Measurements from ENCODE around the gene WNT3A. TPM values are rescaled to one million over a fixed set of nuclear protein-coding genes. Genes with fewer than 3 reads are reported as not detected.
A peak's percentile ranks its signal among the peaks of the same experiment; 100 is the strongest.
"Not testable (repeated sequence)": the region's sequence is repeated elsewhere in the genome, so short reads cannot be mapped to it uniquely, and the experiment has no call there.

Gene WNT3A
- total and polyA plus RNA-seq, 9 donors, result not detected

DNA sequence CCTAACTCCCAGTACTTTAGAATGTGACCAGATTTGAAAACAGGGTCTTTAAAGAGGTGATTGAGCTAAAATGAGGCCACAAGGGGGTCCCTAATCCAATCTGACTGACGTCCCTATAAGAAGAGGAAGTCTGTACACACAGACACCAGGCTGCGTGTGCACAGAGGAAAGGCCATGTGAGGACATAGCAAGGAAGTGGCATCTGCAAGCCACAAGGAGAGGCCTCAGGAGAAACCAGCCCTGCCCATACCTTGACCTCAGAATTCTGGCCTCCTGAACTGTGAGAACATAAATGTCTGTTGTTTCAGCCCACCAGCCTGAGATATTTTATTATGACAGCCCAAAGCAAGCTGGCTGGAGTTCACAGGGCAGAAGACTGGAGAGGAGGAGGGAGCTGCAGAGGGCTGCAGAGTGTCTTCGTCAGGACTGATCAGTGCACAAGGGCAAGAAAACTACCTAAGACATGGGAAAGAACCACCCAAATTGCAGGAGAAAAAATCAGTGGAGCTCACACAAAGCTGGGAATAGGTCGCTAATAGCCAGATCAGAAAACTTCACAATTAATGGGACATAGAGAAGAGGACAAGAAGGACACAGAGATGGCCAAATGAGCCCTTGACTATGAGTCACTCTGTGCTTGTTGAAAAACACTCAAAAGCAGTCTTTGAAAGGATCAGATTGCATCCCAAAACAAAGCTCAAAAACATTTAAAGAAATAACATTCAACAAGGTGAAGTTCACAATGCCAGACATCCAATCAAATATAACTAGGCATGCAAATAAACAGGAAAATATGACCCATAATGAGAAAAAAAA is 44.9 kb upstream of the WNT3A start:
- Histone ChIP-seq H3K27ac (no peak overlapping the region), H3K9me3 (no peaks in the 10 kb centered on the region), H3K4me1 (ENCODE audit: insufficient read depth) (no peaks in the 10 kb centered on the region), H3K36me3 (no peaks in the 10 kb centered on the region), H3K27me3 (no peaks in the 10 kb centered on the region), H3K4me3 (no peak overlapping the region)
- intact Hi-C loops (cut with DNase I), result no loop called here
- DNase-seq, result no peak
- TF ChIP-seq, protein P1, sequence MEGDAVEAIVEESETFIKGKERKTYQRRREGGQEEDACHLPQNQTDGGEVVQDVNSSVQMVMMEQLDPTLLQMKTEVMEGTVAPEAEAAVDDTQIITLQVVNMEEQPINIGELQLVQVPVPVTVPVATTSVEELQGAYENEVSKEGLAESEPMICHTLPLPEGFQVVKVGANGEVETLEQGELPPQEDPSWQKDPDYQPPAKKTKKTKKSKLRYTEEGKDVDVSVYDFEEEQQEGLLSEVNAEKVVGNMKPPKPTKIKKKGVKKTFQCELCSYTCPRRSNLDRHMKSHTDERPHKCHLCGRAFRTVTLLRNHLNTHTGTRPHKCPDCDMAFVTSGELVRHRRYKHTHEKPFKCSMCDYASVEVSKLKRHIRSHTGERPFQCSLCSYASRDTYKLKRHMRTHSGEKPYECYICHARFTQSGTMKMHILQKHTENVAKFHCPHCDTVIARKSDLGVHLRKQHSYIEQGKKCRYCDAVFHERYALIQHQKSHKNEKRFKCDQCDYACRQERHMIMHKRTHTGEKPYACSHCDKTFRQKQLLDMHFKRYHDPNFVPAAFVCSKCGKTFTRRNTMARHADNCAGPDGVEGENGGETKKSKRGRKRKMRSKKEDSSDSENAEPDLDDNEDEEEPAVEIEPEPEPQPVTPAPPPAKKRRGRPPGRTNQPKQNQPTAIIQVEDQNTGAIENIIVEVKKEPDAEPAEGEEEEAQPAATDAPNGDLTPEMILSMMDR (IDR thresholded peaks at IDR 0.05), result no peak
- TF ChIP-seq EP300 (IDR thresholded peaks at IDR 0.05), result no peak
- TF ChIP-seq POLR2A (IDR thresholded peaks at IDR 0.05), result no peak
- WGBS, 3 donors, result 33 to 44% (median 43%) methylated on average over 4 of the region's 4 CpGs

DNA sequence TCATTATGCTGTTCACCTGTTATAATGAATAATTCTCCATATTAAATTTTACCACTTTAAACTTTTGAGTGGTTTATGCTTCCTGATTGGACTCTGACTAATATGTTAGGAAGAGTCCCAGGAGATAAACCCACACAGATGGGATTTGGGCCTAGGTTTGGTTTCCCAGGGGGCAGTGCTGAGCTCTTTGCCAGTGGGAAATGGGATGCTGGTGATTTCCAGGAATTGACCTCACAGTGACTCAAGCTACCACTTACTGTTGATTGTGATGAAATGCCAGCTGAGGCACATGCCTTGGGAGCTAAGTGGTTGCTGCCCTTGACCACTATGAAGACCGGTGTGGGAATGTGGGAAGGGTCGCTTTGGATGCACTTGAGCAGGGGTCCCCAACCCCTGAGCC is 40.1 kb upstream of the WNT3A start:
- intact Hi-C loops (cut with DNase I); H3K27ac ChIP-seq; DNase-seq; H3K36me3 ChIP-seq; H3K4me3 ChIP-seq; H3K9me3 ChIP-seq; H3K27me3 ChIP-seq; H3K4me1 ChIP-seq (ENCODE audit: insufficient read depth): not testable (repeated sequence)
- 50 to 98% (median 88%) methylated on average over 2 of the region's 2 CpGs for WGBS, 3 donors

DNA sequence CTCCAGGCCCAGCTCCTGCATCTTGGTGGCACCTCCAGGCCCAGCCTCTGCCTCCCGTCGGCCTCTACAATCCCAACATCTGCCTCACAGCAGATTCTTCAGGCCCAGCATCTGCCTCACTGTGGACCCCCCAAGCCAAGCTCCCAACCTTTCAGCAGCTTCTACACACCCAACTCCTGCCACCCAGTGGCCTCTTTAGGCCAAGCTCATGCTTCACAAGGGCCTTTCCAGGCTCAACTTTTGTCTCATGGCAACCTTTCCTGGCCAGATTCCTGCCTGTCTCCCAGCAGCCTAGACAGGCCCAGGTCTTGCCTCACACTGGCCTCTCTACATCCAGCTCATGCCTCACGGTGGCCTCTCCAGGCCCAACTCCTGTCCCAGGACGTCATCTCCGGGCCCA is 39.0 kb upstream of the WNT3A start:
- H3K4me3 ChIP-seq; H3K27me3 ChIP-seq; DNase-seq; H3K27ac ChIP-seq; H3K4me1 ChIP-seq (ENCODE audit: insufficient read depth); H3K9me3 ChIP-seq; H3K36me3 ChIP-seq; intact Hi-C loops (cut with DNase I): not testable (repeated sequence)
- 88 to 96% (median 94%) methylated on average over 3 to 5 of the region's 5 CpGs for WGBS, 3 donors

DNA sequence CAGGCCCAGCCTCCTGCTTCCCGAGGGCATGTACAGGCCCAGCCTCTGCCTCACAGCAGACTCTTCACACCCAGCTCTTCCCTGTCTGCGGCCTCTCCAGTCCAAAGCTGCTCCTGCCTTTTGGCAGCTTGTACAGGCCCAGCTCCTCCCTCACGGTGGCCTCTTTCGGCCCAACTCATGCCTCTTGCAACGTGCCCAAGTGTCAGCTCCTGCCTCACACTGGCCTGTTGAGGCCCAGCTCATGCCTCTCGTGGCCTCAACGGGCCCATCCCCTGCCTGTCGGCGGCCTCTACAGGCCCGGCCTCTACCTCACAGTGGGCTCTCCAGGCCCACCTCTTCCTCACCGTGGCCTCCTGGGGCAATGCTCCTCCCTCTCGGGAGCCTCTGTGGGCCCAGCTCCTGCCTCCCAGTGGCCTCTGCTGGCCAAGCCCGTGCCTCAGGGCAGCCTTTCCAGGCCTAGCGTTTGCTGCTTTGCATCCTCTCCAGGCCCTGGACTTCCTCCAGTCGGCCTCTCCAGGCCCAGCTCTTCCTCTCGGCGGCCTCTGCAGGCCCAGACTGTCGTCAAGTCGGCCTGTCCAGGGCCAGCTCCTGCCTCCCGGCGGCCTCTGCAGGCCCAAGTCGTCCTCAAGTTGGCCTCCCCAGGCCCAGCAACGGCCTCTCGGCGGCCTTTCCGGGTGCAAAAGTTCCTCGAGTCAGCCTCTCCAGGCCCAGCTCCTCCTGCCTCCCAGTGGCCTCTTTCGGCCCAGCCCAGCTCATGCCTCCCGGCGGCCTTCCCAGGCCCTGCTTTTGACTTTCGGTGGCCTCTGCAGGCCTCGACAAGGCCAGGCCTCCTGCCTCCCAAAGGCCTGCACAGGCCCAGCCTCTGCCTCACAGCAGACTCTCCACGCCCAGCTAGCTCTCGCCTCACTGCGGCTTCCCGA is 36.5 kb upstream of the WNT3A start:
- H3K9me3 ChIP-seq; H3K27ac ChIP-seq; H3K36me3 ChIP-seq; H3K4me1 ChIP-seq (ENCODE audit: insufficient read depth); DNase-seq; H3K4me3 ChIP-seq; H3K27me3 ChIP-seq; intact Hi-C loops (cut with DNase I): not testable (repeated sequence)
- 86 to 87% (median 86%) methylated on average over 36 of the region's 36 CpGs for WGBS, 3 donors

DNA sequence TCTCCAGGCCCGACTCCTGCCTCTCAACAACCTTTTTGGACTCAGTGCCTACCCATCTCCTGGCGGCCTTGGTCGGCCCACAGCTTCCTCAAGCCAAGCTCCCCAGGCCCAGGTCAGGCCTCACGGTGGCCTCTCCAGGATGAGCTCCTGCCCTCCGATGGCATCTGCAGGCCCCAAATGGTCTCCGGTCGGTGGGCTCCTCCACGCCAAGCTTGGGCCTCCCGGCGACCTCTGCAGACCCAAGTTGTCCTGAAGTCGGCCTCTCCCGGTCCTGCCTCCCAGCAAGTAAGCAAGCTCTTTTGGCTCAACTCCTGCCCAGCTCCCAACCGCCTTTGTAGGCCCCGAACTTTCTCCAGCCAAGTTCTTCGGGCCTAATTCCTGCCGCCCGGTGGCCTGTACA is 35.6 kb upstream of the WNT3A start:
- H3K9me3 ChIP-seq; H3K4me3 ChIP-seq; H3K36me3 ChIP-seq; H3K4me1 ChIP-seq (ENCODE audit: insufficient read depth); H3K27me3 ChIP-seq; intact Hi-C loops (cut with DNase I); DNase-seq; H3K27ac ChIP-seq: not testable (repeated sequence)
- 93 to 100% (median 96%) methylated on average over 8 to 12 of the region's 17 CpGs for WGBS, 3 donors

DNA sequence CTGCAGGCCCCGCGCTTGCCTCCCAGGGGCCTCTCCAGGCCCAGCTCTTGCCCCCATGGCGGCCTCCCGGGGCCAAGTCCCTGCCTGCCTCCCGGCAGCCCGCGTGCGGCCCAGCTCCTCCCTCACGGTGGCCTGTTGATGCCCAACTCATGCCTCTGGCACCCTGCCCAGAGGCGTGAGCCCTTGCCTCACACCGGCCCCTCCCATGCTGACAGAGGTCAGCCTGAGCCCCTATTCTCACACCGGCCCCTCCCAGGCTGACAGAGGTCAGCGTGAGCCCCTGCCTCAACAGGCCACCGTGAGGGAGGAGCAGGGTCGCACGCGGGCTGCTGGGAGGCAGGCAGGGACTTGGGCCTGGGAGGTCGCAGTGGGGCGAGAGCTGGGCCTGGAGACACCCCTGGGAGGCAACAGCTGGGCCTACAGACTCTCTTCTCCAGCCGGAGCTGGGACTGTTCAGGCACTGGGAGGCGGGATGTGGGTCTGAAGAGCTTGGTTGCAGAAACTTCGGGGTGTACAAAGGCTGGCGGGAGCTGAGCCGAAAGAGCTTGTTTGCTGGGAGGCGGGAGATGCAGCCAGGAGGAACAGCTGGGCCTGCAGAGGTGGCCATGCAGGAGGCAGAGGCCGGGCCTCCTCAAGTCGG is 35.0 kb upstream of the WNT3A start:
- intact Hi-C loops (cut with DNase I); H3K36me3 ChIP-seq; H3K27me3 ChIP-seq; H3K4me1 ChIP-seq (ENCODE audit: insufficient read depth); DNase-seq; H3K4me3 ChIP-seq; H3K9me3 ChIP-seq; H3K27ac ChIP-seq: not testable (repeated sequence)
- WGBS, 3 donors, result 75 to 89% (median 76%) methylated on average over 17 to 25 of the region's 27 CpGs

DNA sequence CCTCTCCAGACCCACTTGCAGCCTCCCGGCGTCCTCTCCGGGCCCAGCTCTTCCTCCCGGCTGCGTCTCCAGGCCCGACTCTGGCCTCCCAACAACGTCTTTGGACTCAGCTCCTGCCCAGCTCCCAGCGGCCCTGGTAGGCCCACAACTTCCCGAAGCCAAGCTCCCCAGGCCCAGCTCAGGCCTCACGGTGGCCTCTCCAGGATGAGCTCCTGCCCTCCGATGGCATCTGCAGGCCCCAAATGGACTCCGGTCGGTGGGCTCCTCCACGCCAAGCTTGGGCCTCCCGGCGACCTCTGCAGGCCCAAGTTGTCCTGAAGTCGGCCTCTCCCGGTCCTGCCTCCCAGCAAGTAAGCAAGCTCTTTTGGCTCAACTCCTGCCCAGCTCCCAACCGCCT is 34.5 kb upstream of the WNT3A start:
- H3K4me1 ChIP-seq (ENCODE audit: insufficient read depth); intact Hi-C loops (cut with DNase I); H3K36me3 ChIP-seq; H3K27ac ChIP-seq; H3K4me3 ChIP-seq; H3K9me3 ChIP-seq; H3K27me3 ChIP-seq; DNase-seq: not testable (repeated sequence)
- 82 to 95% (median 93%) methylated on average over 15 to 18 of the region's 19 CpGs for WGBS, 3 donors

DNA sequence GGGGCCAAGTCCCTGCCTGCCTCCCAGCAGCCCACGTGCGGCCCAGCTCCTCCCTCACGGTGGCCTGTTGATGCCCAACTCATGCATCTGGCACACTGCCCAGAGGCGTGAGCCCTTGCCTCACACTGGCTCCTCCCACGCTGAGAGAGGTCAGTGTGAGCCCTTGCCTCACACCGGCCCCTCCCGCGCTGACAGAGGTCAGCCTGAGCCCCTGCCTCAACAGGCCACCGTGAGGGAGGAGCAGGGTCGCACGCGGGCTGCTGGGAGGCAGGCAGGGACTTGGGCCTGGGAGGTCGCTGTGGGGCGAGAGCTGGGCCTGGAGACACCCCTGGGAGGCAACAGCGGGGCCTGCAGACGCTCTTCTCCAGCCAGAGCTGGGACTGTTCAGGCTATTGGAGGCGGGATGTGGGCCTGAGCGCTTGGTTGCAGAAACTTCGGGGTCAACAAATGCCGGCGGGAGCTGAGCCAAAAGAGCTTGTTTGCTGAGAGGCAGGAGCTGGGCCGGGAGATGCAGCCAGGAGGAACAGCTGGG is 33.9 kb upstream of the WNT3A start:
- H3K36me3 ChIP-seq; intact Hi-C loops (cut with DNase I); H3K9me3 ChIP-seq; H3K4me3 ChIP-seq; H3K27me3 ChIP-seq; H3K4me1 ChIP-seq (ENCODE audit: insufficient read depth); H3K27ac ChIP-seq: not testable (repeated sequence)
- 62 to 69% (median 67%) methylated on average over 12 to 22 of the region's 22 CpGs for WGBS, 3 donors
- peak in 4 of 5 donors; percentile 42 to 54 (median 46) for DNase-seq

DNA sequence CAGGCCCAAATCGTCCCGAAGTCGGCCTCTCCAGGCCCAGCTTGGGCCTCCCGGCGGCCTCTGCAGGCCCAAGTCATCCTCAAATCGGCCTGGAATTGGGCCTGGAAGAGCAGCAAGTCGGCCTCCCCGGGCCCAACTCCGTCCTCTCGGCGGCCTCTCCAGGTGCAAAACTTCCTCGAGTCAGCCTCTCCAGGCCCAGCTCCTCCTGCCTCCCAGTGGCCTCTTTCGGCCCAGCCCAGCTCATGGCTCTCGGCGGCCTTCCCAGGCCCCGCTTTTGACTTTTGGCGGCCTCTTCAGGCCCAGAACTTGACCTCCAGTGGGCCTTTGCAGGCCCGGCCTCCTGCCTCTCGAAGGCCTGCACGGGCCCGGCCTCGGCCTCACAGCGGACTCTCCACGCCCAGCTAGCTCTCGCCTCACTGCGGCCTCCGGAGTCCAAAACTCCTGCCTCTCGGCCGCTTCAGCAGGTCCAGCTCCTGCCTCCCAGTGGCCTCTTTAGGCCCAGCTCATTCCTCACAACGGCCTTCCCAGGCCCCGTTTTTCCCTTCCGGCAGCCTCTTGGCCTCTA is 33.0 kb upstream of the WNT3A start:
- H3K4me3 ChIP-seq; intact Hi-C loops (cut with DNase I); H3K27ac ChIP-seq; H3K4me1 ChIP-seq (ENCODE audit: insufficient read depth); H3K9me3 ChIP-seq; H3K27me3 ChIP-seq; H3K36me3 ChIP-seq; DNase-seq: not testable (repeated sequence)
- 89 to 94% (median 90%) methylated on average over 21 to 31 of the region's 32 CpGs for WGBS, 3 donors
